GM10266 (cell line): ENCODE results near the gene FLNC.

Experiments used
- DNase-seq: peaks from one replicate; pipeline ENCODE4 v3.0.0; 2012; ENCODE audit errors: extremely low spot score
- CTCF ChIP-seq: IDR thresholded peaks from 2 replicates; pipeline ENCODE4 v1.5.1; 2012; ENCODE audit warnings: mild to moderate bottlenecking, low read depth; ENCODE audit not compliant: control insufficient read depth, insufficient read depth; ENCODE audit errors: missing control alignments

FLNC gene

DNA sequence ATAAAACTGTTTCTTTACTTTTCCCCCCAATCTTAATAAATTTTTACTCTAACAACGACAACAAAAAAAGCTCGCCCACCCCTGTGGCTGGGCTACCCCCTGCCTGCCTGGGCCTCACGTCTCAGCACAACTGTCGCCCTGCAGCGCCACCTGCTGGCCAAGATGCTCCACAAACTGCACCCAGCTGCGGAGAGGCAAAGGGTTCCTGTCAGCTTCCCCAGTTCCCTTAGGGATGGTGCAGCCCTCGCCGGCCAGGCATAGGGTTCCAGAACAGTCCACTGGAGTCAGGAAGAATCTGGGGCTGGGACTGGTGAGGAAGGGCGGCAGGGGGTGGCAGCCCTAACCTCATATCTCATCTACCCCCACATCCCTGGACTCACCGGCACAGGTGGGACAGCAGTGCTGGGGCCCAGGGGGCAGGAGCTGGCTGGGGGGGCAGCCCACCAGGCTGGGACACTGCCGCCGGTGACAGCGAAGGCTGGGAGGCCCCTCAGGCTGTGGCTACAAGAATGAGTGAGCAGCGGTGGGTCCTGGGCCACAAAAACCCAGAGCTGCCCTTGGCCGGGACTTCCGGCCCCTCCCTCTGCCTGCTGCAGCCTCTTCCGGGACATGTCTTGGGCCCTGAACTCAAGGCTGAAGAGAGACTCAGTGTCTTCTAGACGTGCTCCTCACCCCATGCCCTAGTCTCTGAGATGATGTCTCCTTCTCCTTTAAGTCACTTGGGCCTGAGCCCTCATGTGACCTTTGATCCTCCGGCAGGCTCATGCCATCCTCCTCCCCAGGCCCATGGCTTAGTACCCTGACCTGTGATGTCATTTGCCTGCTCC, 53.6 kb downstream of the FLNC start:
- DNase-seq: peak; percentile 94
- TF ChIP-seq CTCF: peak; percentile 96

GRCh38 chr7:128884561-128885369, 54.6 kb downstream of the FLNC start:
- TF ChIP-seq CTCF: no peak
- DNase-seq: no peak

DNA sequence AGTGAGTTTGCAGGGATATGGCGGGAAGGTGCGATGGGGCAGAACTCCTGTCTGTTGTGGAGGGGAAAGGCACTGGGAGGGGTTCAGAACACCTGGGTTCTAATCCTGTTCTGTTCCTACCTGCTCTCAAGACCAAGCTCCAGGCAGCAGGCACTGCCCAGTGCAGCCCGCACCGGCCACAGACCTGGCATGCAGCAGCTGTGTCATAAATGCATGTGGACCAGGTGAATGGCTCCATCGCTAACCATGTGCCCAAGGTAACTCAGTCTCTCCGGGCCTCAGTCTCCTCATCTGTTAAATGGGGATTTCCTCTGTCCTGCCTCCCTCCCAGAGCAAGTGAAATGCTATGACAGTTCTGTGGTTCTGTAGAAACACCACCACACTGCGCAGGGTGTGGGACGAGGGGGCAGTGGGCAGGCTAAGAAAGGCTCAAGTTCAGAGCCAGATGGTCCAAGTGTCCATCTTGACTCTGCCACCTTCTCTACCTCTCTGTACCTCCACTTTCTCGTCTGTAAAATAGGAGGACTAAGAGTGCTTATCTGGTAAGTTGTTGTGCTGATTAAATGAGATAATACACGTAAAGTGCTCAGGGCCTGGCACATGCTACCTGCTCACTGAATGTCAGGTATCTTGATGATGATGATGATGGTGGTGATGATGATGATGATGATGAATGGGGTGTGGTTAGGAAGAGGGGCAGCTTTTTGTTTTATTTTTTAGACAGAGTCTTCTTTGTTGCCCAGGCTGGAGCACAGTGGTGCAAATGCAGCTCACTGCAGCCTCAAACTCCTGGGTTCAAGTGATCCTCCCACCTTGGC, 55.4 kb downstream of the FLNC start:
- DNase-seq: no peak
- no peak for TF ChIP-seq CTCF

DNA sequence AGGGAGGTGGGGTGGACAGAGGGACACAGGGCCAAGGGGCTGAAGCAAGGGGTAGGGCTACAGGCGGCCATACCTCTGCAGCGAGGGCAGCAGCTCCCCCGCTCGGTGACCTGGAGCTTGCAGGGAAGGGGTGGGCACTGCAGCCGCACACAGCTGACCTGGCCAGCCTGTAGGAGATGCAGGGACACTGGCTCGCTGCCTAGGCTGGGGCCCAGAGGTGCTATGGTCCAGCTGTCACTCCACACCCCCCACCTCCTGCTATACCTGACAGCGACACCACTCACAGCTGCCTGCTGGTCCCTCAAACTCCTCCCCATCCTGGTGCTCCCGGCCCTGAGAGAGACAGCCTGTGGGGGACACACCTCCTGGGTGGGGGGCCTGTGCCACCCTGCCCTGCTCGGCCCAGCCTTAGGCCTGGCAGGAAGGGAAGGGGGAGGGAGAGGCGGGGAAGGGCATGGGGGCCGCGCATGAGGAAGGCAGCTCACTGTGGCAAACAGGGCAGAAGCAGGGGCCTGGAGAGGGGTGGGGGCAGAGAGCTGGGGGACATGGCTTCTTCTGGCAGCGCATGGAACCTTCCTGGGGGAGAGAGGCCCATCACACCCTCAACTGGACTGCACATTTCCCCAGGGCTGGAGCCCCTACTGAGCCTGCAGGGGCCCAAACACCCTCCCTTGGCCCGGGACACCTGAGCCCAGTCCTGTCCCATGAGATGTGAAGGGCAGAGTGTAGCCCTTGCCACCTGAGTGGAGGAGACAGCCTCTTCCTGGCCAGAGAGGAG, 56.4 kb downstream of the FLNC start:
- TF ChIP-seq CTCF: no peak

DNA sequence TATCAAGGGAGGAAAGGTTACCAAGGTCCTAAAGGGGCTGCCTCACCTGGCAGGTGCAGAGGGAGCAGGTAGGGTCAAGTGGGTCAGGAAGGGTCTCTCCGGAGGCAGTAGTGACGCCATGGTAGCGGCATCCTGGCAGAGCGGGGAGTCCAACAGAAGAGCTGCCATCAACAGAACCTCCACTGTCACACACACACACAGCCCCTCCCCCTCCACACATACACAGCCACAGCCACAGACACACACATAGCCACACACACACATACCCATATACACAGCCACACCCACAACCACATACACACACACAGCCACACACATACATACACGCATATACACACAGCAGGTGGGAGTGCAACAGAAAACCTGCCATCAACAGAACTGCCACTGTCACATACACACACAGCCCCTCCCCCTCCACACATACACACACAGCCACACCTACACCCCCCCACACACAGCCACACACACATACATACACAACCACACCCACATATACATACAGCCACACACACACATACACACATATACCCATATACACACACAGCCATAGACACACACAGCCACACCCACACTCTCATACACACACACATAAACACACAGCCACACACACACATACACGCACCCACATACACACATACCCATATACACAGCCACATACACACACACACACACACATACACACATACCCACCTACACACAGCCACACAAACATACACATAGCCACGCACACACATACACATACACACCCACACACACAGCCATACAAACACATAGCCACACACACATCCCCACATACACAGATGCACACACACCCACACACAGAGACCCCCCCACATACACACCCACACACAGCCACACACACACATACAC, 57.2 kb downstream of the FLNC start:
- no peak for TF ChIP-seq CTCF
- DNase-seq: no peak

More for the DNA sequence above, 56.4 kb downstream of the FLNC start:
- DNase-seq: no peak

GRCh38 chr7:128888039-128888755, 58.0 kb downstream of the FLNC start:
- TF ChIP-seq CTCF: no peak
- no peak for DNase-seq
